ENCODE measurements around the gene ALAD. TPM values are rescaled to one million over a fixed set of nuclear protein-coding genes. Genes with fewer than 3 reads are reported as not detected.

ALAD gene
- total and polyA plus RNA-seq, 2 of the 13 experiments (the other 11 are each of a cell fraction or from before 2014, with no cell fraction given): 21.8 to 30.1 TPM

DNA sequence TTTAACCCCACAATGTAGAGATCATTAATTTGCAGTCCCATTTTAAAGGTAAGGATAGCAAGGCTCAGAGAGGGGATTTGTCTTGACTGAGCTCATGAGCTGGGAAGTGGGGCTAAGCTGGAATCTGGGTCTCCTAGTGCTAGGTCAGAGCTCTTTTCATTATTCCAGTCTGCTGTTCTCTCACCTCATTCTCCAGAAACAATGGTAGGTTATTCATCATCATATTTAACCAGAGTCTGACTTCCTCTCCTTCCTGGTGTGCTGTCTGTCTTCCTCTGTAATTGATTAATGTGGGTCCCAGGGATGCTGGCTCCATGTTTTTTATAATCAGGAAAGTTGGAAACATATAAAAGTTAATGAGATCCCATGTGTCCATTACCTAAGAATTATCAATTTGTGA, 30.1 kb upstream of the ALAD start:
- Histone ChIP-seq H3K36me3 (replicated peaks in 1 of 2; ENCODE audit: control insufficient read depth in 1 of 2, insufficient read depth in 2 of 2, low read length in 2 of 2) (no peaks in the 10 kb centered on the region), H3K27me3 (ENCODE audit: control insufficient read depth in 1 of 2, insufficient read depth in 2 of 2, low read length in 2 of 2) (peaks cover 3 to 4% of the 10 kb centered on the region in 2 experiments; a peak in 2 of 5 replicates), H2AFZ (ENCODE audit: low read length) (no peak overlapping the region), H3K27ac (ENCODE audit: extremely low read length, insufficient read depth, low read length) (no peak overlapping the region), H3K4me1 (ENCODE audit: insufficient read depth, low read length) (no peaks in the 10 kb centered on the region), H3K4me3 (replicated peaks in 1 of 3; ENCODE audit: insufficient read depth in 1 of 3, low read depth in 2 of 3, low read length in 3 of 3) (no peak overlapping the region), H3K79me2 (ENCODE audit: insufficient read depth, low read length) (no peaks in the 10 kb centered on the region), H3K9ac (ENCODE audit: insufficient read depth, low read depth, low read length) (no peak overlapping the region), H3K9me3 (ENCODE audit: low read length) (no peaks in the 10 kb centered on the region), H4K20me1 (ENCODE audit: insufficient read depth, low read length) (no peaks in the 10 kb centered on the region), H3K4me2 (ENCODE audit: low read depth, low read length) (no peak overlapping the region)
- POLR2A ChIA-PET: no interaction called here
- BruUV-seq (replicated peaks): no TSS peak
- FAIRE-seq: no peak
- CTCF ChIA-PET (ENCODE audit: low intra/inter-chr PET ratio, low total read pairs): no interaction called here
- ATAC-seq: no peak
- DNase-seq (ENCODE audit: low spot score): no peak
- in situ Hi-C loops (cut with HindIII; ENCODE audit: extremely low pct_ligation_motif_present, low pct_unique_long_range_greater_than_20kb) (no loop called here), intact Hi-C loops (cut with micrococcal nuclease; ENCODE audit: unreplicated experiment) (no loop called here)
- TF ChIP-seq POLR2AphosphoS2 (IDR thresholded peaks at IDR 0.05; ENCODE audit: low read depth, low read length) (no peak), ZNF143 (CRISPR knock-in tag; IDR thresholded peaks at IDR 0.05) (no peak), CEBPB (IDR thresholded peaks at IDR 0.05; ENCODE audit: borderline replicate concordance, low read depth, low read length) (no peak), ZNF44 (CRISPR knock-in tag; IDR thresholded peaks at IDR 0.05) (no peak), ZNF589 (CRISPR knock-in tag; conservative IDR thresholded peaks at IDR 0.05) (no peak), HES4 (CRISPR knock-in tag; IDR thresholded peaks at IDR 0.05; ENCODE audit: borderline replicate concordance) (no peak)
- TF ChIP-seq, protein P1, sequence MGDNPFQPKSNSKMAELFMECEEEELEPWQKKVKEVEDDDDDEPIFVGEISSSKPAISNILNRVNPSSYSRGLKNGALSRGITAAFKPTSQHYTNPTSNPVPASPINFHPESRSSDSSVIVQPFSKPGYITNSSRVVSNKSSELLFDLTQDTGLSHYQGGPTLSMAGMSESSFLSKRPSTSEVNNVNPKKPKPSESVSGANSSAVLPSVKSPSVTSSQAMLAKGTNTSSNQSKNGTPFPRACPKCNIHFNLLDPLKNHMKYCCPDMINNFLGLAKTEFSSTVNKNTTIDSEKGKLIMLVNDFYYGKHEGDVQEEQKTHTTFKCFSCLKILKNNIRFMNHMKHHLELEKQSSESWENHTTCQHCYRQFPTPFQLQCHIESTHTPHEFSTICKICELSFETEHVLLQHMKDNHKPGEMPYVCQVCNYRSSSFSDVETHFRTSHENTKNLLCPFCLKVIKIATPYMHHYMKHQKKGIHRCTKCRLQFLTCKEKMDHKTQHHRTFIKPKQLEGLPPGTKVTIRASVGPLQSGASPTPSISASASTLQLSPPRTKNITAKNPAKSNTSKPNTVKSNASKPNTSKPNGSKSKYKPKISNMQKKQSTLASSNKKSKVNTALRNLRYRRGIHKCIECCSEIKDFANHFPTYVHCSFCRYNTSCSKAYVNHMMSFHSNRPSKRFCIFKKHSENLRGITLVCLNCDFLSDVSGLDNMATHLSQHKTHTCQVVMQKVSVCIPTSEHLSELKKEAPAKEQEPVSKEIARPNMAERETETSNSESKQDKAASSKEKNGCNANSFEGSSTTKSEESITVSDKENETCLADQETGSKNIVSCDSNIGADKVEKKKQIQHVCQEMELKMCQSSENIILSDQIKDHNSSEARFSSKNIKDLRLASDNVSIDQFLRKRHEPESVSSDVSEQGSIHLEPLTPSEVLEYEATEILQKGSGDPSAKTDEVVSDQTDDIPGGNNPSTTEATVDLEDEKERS (CRISPR knock-in tag; IDR thresholded peaks at IDR 0.05): no peak
- TF ChIP-seq, protein P2, sequence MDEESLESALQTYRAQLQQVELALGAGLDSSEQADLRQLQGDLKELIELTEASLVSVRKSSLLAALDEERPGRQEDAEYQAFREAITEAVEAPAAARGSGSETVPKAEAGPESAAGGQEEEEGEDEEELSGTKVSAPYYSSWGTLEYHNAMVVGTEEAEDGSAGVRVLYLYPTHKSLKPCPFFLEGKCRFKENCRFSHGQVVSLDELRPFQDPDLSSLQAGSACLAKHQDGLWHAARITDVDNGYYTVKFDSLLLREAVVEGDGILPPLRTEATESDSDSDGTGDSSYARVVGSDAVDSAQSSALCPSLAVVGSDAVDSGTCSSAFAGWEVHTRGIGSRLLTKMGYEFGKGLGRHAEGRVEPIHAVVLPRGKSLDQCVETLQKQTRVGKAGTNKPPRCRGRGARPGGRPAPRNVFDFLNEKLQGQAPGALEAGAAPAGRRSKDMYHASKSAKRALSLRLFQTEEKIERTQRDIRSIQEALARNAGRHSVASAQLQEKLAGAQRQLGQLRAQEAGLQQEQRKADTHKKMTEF (CRISPR knock-in tag; IDR thresholded peaks at IDR 0.05): no peak
- TF ChIP-seq, protein P3, sequence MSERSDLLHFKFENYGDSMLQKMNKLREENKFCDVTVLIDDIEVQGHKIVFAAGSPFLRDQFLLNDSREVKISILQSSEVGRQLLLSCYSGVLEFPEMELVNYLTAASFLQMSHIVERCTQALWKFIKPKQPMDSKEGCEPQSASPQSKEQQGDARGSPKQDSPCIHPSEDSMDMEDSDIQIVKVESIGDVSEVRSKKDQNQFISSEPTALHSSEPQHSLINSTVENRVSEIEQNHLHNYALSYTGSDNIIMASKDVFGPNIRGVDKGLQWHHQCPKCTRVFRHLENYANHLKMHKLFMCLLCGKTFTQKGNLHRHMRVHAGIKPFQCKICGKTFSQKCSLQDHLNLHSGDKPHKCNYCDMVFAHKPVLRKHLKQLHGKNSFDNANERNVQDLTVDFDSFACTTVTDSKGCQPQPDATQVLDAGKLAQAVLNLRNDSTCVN (CRISPR knock-in tag; IDR thresholded peaks at IDR 0.05; ENCODE audit: borderline replicate concordance): no peak

Measured in HepG2 (cell line).